ENCODE results near the gene SPAG7. TPM values are rescaled to one million over a fixed set of nuclear protein-coding genes. Genes with fewer than 3 reads are reported as not detected.

The SPAG7 gene
- total RNA-seq, 1 experiment from 2014 or later: 49.9 TPM

GRCh38 chr17:4947010-4947410 lies 20.6 kb downstream of the SPAG7 start:
- Histone ChIP-seq H3K4me3 (replicated peaks in 1 of 2; ENCODE audit: low read depth in 1 of 2, low read length in 2 of 2) (peak overlapping the region; percentile 96 to 97), H3K4me2 (ENCODE audit: low read length) (peak overlapping the region; percentile 100), H3K27ac (ENCODE audit: low read depth, low read length) (peak overlapping the region; percentile 99), H3K9ac (ENCODE audit: low read length) (peak overlapping the region; percentile 97), H3K9me3 (ENCODE audit: control insufficient read depth in 1 of 2, insufficient read depth in 1 of 2, low read depth in 1 of 2, low read length in 2 of 2) (no peaks in the 10 kb centered on the region), H3K4me1 (ENCODE audit: control insufficient read depth in 1 of 2, insufficient read depth in 2 of 2, low read length in 2 of 2) (peaks cover 35 to 68% of the 10 kb centered on the region in 2 experiments), H3K36me3 (ENCODE audit: control insufficient read depth in 1 of 2, insufficient read depth in 2 of 2, low read length in 2 of 2) (peaks cover 9 to 25% of the 10 kb centered on the region in 2 experiments; a peak in 2 of 4 replicates), H3K9me2 (ENCODE audit: insufficient read depth) (no peaks in the 10 kb centered on the region), H3K79me2 (ENCODE audit: insufficient read depth, low read length) (peaks cover 75% of the 10 kb centered on the region), H3K27me3 (ENCODE audit: insufficient read depth, low read length) (no peaks in the 10 kb centered on the region), H2AFZ (ENCODE audit: low read depth, low read length, poor library complexity, severe bottlenecking) (no peak overlapping the region), H4K20me1 (ENCODE audit: insufficient read depth) (peaks cover 12% of the 10 kb centered on the region; the same call in 1 of the 2 replicates)
- DNase-seq (ENCODE audit: low read depth, low spot score) (no peak), ATAC-seq (no peak)
- POLR2A ChIA-PET: interaction anchor here (1.7 to 4.7 kb wide), 2 partner anchors 16 to 21 kb away, joined by 5 to 45 read pairs; partner anchors contain the start of gene SPAG7
- CTCF ChIA-PET: no interaction called here
- TF ChIP-seq POLR2AphosphoS5 (IDR thresholded peaks at IDR 0.05; ENCODE audit: low read depth, low read length) (peak; percentile 41), CBX3 (IDR thresholded peaks at IDR 0.05; ENCODE audit: low read depth) (no peak), SIN3A (IDR thresholded peaks at IDR 0.05; ENCODE audit: low read depth) (no peak; the same call in 1 of the 2 replicates), MAX (IDR thresholded peaks at IDR 0.05) (no peak), ZFX (IDR thresholded peaks at IDR 0.05) (no peak)
- intact Hi-C loops (cut with micrococcal nuclease): loop anchor here (5.0 kb wide), 1 partner anchor 40 kb away; the partner anchor contains the start of gene CAMTA2
- BruUV-seq (replicated peaks): no TSS peak
- RAD21 ChIA-PET (ENCODE audit: low non-redundant PET in 1 of 2, low total read pairs in 2 of 2, uncharacterized antibody in 2 of 2, unreplicated experiment in 2 of 2): no interaction called here

- peaks cover 9 to 25% of the 10 kb centered on the region in 2 experiments; a peak in 2 of 4 replicates for H3K36me3 ChIP-seq (ENCODE audit: control insufficient read depth in 1 of 2, insufficient read depth in 2 of 2, low read length in 2 of 2)
- ATAC-seq (no peak), DNase-seq (ENCODE audit: low read depth, low spot score) (no peak)
- ChIA-PET CTCF (interaction anchor here (1.0 kb wide), 2 partner anchors 43 to 380 kb away, joined by 3 read pairs; partner anchors contain the start of gene CHRNE), RAD21 (ENCODE audit: low non-redundant PET in 1 of 2, low total read pairs in 2 of 2, uncharacterized antibody in 2 of 2, unreplicated experiment in 2 of 2) (no interaction called here), POLR2A (interaction anchor here (1.3 to 4.7 kb wide), 2 partner anchors 21 to 37 kb away, joined by 4 to 45 read pairs; partner anchors contain the start of gene SPAG7)
- peak overlapping the region; percentile 99 for H3K27ac ChIP-seq (ENCODE audit: low read depth, low read length)
- peaks cover 12% of the 10 kb centered on the region; the same call in 1 of the 2 replicates for H4K20me1 ChIP-seq (ENCODE audit: insufficient read depth)
- H3K9me3 ChIP-seq (ENCODE audit: control insufficient read depth in 1 of 2, insufficient read depth in 1 of 2, low read depth in 1 of 2, low read length in 2 of 2): no peaks in the 10 kb centered on the region
- peaks cover 34 to 69% of the 10 kb centered on the region in 2 experiments for H3K4me1 ChIP-seq (ENCODE audit: control insufficient read depth in 1 of 2, insufficient read depth in 2 of 2, low read length in 2 of 2)
- no peaks in the 10 kb centered on the region for H3K9me2 ChIP-seq (ENCODE audit: insufficient read depth)
- H3K79me2 ChIP-seq (ENCODE audit: insufficient read depth, low read length): peaks cover 81% of the 10 kb centered on the region
- no peak overlapping the region for H2AFZ ChIP-seq (ENCODE audit: low read depth, low read length, poor library complexity, severe bottlenecking)
- BruUV-seq (replicated peaks): TSS peak; percentile 69
- H3K27me3 ChIP-seq (ENCODE audit: insufficient read depth, low read length): no peaks in the 10 kb centered on the region
- intact Hi-C loops (cut with micrococcal nuclease): loop anchor here (5.0 kb wide), 1 partner anchor 41 kb away; the partner anchor contains the start of gene CAMTA2
- H3K4me2 ChIP-seq (ENCODE audit: low read length): peak overlapping the region; percentile 100
- peak overlapping the region; percentile 96 to 97 for H3K4me3 ChIP-seq (replicated peaks in 1 of 2; ENCODE audit: low read depth in 1 of 2, low read length in 2 of 2)
- peak overlapping the region; percentile 97 for H3K9ac ChIP-seq (ENCODE audit: low read length)
- no peak for TF ChIP-seq SP1 (IDR thresholded peaks at IDR 0.05; ENCODE audit: low read depth)
- TF ChIP-seq EGR1 (IDR thresholded peaks at IDR 0.05; ENCODE audit: low read depth): no peak
- TF ChIP-seq EZH2phosphoT487 (IDR thresholded peaks at IDR 0.05; ENCODE audit: borderline replicate concordance): no peak
- TF ChIP-seq TCF7L2 (IDR thresholded peaks at IDR 0.05; ENCODE audit: borderline replicate concordance, extremely low read depth, insufficient read depth, insufficient read length): no peak
- no peak for TF ChIP-seq ELF1 (IDR thresholded peaks at IDR 0.05; ENCODE audit: borderline replicate concordance, low read depth)
- no peak for TF ChIP-seq ZNF274 (IDR thresholded peaks at IDR 0.05; ENCODE audit: low read depth, low read length)
- no peak for TF ChIP-seq CBX3 (IDR thresholded peaks at IDR 0.05; ENCODE audit: low read depth)
- no peak for TF ChIP-seq YY1 (IDR thresholded peaks at IDR 0.05; ENCODE audit: extremely low read depth, insufficient replicate concordance, low read depth, low read length)
- TF ChIP-seq SRF (IDR thresholded peaks at IDR 0.05; ENCODE audit: low read depth): no peak
- no peak for TF ChIP-seq SIN3A (IDR thresholded peaks at IDR 0.05; ENCODE audit: low read depth)
- TF ChIP-seq REST (IDR thresholded peaks at IDR 0.05; ENCODE audit: low read depth): no peak
- TF ChIP-seq CEBPB (IDR thresholded peaks at IDR 0.05; ENCODE audit: low read depth): no peak
- no peak for TF ChIP-seq JUND (IDR thresholded peaks at IDR 0.05)
Observed at GRCh38 chr17:4946312-4946976, 21.2 kb downstream of the SPAG7 start.

Measured in HCT116 (cell line).